ENCODE results near the gene UNG. TPM values are rescaled to one million over a fixed set of nuclear protein-coding genes. Genes with fewer than 3 reads are reported as not detected.

UNG gene
- total RNA-seq, 1 donor from 2014 or later = 30.8 TPM

DNA sequence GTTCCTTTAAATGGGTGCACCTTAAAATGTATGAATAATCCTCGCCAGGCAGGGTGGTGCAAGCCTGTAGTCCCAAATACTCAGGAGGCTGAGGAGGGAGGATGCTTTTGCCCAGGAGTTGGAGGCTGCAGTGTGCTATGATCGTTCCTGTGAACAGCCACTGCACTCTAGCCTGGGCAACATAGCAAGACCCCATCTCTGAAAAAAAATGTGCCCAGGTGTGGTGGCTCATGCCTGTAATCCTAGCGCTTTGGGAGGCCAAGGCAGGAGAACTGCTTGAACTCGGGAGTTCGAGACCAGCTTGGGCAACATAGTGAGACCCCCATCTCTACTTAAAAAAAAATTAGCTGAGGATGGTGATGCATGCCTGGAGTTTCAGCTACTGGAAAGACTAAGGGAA is 58.6 kb downstream of the UNG start:
- DNase-seq (ENCODE audit: low spot score) = no peak

DNA sequence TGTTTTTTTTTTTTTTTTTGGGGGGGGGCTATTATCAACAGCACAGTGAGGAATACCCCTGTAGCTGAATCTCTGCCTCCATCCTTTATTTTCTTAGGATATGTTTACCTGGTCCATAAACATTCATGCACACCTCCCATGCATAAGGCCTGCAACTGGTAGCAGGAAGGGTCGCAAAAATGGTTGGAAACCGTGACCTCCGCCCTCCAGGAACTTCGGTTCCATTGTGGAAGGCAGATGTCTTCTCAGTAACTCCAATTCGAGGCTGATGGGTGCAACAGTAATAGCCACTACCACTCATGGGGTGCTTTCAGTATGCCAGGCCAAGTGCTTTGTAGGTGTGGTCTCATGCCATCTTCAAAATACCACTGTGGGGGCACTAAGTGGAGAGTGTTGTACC is 59.2 kb downstream of the UNG start:
- no peak for DNase-seq (ENCODE audit: low spot score)

DNA sequence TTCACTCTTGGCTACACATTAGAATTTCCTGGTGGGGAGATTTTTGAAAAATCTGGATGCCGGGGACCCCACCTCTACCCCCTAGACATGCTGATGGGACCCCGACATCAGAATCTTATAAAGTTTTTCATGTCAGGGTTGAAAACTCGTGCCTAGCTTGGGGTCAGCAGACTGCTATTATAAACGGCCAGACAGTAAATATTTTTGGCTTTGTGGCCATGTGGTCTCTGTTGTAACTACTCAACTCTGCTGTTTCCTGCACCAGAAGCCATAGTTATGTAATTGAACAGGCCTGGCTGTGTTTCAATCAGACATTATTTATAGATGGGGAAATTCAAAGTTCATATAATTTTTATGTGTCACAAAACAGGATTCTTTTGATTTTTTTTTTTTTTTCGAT is 60.6 kb downstream of the UNG start:
- DNase-seq (ENCODE audit: low spot score) = peak; percentile 19

DNA sequence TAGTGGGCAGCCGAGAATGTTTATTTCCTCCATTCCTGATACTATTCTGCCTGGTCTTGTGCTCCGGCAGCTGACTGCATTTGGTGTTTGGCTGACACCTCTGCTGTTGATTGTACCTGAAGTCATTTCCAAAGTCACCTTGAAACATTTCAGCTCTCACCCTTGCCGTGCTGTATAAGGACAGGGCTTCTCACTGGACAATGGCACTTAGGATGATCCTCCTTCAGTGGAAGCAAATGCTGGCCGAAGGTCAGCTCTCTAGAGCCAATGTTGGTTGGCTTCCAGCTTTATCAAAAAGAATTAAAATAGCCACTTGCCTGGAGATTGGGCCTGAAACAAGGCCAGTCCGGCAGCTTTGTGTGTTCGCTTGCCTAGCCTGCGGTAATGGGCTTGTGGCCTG is 63.0 kb downstream of the UNG start:
- no peak for DNase-seq (ENCODE audit: low spot score)

Other genes starting within 250 kb of the UNG start
- 60.1 TPM for gene SSH1, start 240.0 kb upstream of the UNG start, total RNA-seq
- not detected for gene DAO, start 217.5 kb upstream of the UNG start, total RNA-seq
- 0.03 TPM for gene SVOP, start 76.5 kb upstream of the UNG start, total RNA-seq
- 20.4 TPM for gene USP30, start 45.0 kb upstream of the UNG start, total RNA-seq
- gene ALKBH2, start 4.1 kb upstream of the UNG start, total RNA-seq = 8.3 TPM
- gene ACACB, start 19.0 kb downstream of the UNG start, total RNA-seq = 56.9 TPM
- not detected for gene FOXN4, start 211.7 kb downstream of the UNG start, total RNA-seq

Data from mucosa of gallbladder (tissue), 1 donor.